Mesothelial cell of epicardium (in vitro differentiated cells): ENCODE results near the gene ARHGAP40. TPM values are rescaled to one million over a fixed set of nuclear protein-coding genes. Genes with fewer than 3 reads are reported as not detected.

ENCODE experiments used
- DNase-seq, 2 experiments: peaks; one replicate each; pipeline ENCODE4 v3.0.0; 2021; ENCODE audit warnings: low spot score in 2 of 2; ENCODE audit not compliant: unreplicated experiment in 2 of 2
- H3K27ac Mint-ChIP-seq: 2 replicates; pipeline ENCODE4 v1.8.0; 2021; ENCODE audit warnings: mixed read lengths
- H3K27me3 Mint-ChIP-seq: 2 replicates; pipeline ENCODE4 v1.8.0; 2021; ENCODE audit warnings: low read depth, mixed read lengths
- H3K36me3 Mint-ChIP-seq: 2 replicates; pipeline ENCODE4 v1.8.0; 2021; ENCODE audit warnings: mixed read lengths
- H3K4me1 Mint-ChIP-seq: 2 replicates; pipeline ENCODE4 v1.8.0; 2021; ENCODE audit warnings: mixed read lengths
- H3K4me3 Mint-ChIP-seq: 2 replicates; pipeline ENCODE4 v1.8.0; 2021; ENCODE audit warnings: mild to moderate bottlenecking, moderate library complexity, mixed read lengths
- H3K9me3 Mint-ChIP-seq: 2 replicates; pipeline ENCODE4 v1.8.0; 2021; ENCODE audit warnings: mixed read lengths
- CTCF ChIP-seq: fragments of 200-600 bp; sonication (generic); IDR thresholded peaks from one replicate; pipeline ENCODE4 v1.5.0; 2021; ENCODE audit warnings: antibody characterized with exemption; ENCODE audit not compliant: unreplicated experiment
- total RNA-seq: library from RNA; stranded (reverse); gene quantifications from 3 replicates; pipeline ENCODE4 v1.2.1, GENCODE V29; 2021

ARHGAP40 gene
- total RNA-seq, 1 donor from 2014 or later, result 0.45 TPM

- TF ChIP-seq CTCF, result no peak
- Mint-ChIP-seq H3K9me3 (no peaks in the 10 kb centered on the region), H3K36me3 (no peaks in the 10 kb centered on the region), H3K27me3 (no peaks in the 10 kb centered on the region), H3K4me1 (no peaks in the 10 kb centered on the region), H3K4me3 (no peak overlapping the region), H3K27ac (no peak overlapping the region)
- DNase-seq, result no peak
Measured at GRCh38 chr20:38625896-38626295, 24.3 kb downstream of the ARHGAP40 start.

GRCh38 chr20:38626921-38627659 is 25.5 kb downstream of the ARHGAP40 start:
- Mint-ChIP-seq H3K9me3 (no peaks in the 10 kb centered on the region), H3K27me3 (no peaks in the 10 kb centered on the region), H3K36me3 (no peaks in the 10 kb centered on the region), H3K27ac (no peak overlapping the region), H3K4me1 (no peaks in the 10 kb centered on the region), H3K4me3 (no peak overlapping the region)
- DNase-seq, result no peak
- no peak for TF ChIP-seq CTCF

- no peak for TF ChIP-seq CTCF
- Mint-ChIP-seq H3K27me3 (no peaks in the 10 kb centered on the region), H3K4me1 (no peaks in the 10 kb centered on the region), H3K4me3 (no peak overlapping the region), H3K9me3 (no peaks in the 10 kb centered on the region), H3K27ac (no peak overlapping the region), H3K36me3 (no peaks in the 10 kb centered on the region)
- no peak for DNase-seq
Measured at GRCh38 chr20:38628580-38629470, 27.2 kb downstream of the ARHGAP40 start.

GRCh38 chr20:38629979-38630378 is 28.4 kb downstream of the ARHGAP40 start:
- DNase-seq, result no peak
- H3K4me3 Mint-ChIP-seq, result no peak overlapping the region
- H3K9me3 Mint-ChIP-seq, result no peaks in the 10 kb centered on the region
- TF ChIP-seq CTCF, result no peak
- H3K27ac Mint-ChIP-seq, result no peak overlapping the region
- no peaks in the 10 kb centered on the region for H3K36me3 Mint-ChIP-seq
- H3K4me1 Mint-ChIP-seq, result no peaks in the 10 kb centered on the region
- no peaks in the 10 kb centered on the region for H3K27me3 Mint-ChIP-seq

- no peaks in the 10 kb centered on the region for H3K36me3 Mint-ChIP-seq
- no peaks in the 10 kb centered on the region for H3K4me1 Mint-ChIP-seq
- no peak overlapping the region for H3K27ac Mint-ChIP-seq
- H3K9me3 Mint-ChIP-seq, result no peaks in the 10 kb centered on the region
- H3K4me3 Mint-ChIP-seq, result no peak overlapping the region
- TF ChIP-seq CTCF, result no peak
- no peak for DNase-seq
- no peaks in the 10 kb centered on the region for H3K27me3 Mint-ChIP-seq
Measured at GRCh38 chr20:38630727-38631126, 29.1 kb downstream of the ARHGAP40 start.
